Panc1 (cell line): Measurements from ENCODE around the gene HOXB2. TPM values are rescaled to one million over a fixed set of nuclear protein-coding genes. Genes with fewer than 3 reads are reported as not detected.

ENCODE experiments used
- ATAC-seq: fragments of 200-7000 bp; cut with Tn5 transposase; 2 replicates; pipeline ENCODE4 v1.9.1; 2020; ENCODE audit warnings: mild to moderate bottlenecking, moderate library complexity
- BruUV-seq: library from RNA; stranded (reverse); fragments of 400-500 nt; replicated peaks from 2 replicates; lab custom pipeline; 2021; lab: Mats Ljungman, UMichigan
- CTCF ChIA-PET: fragments of 300-600 bp; sonication (Branson Sonifier 250); formaldehyde crosslinking; loops from one replicate; lab custom pipeline; 2022; ENCODE audit warnings: antibody characterized with exemption; lab: Charles Lee
- POLR2A ChIA-PET: fragments of 300-600 bp; sonication (Branson Sonifier 250); formaldehyde crosslinking; loops from one replicate; lab custom pipeline; 2022; ENCODE audit warnings: antibody characterized with exemption; lab: Charles Lee
- DNase-seq: peaks from one replicate; pipeline ENCODE4 v3.0.0-alpha.2; 2010; ENCODE audit warnings: low read depth, low spot score
- H3K27ac ChIP-seq: 2 replicates; pipeline ENCODE4 v1.5.1; 2011; ENCODE audit warnings: mild to moderate bottlenecking, low read length, inconsistent platforms
- H3K27me3 ChIP-seq: fragments of 200-500 bp; sonication (Bioruptor generic); 2 replicates; pipeline ENCODE4 v1.6.0; 2014; ENCODE audit warnings: low read length, inconsistent platforms; ENCODE audit not compliant: control insufficient read depth, insufficient read depth
- H3K36me3 ChIP-seq: fragments of 200-500 bp; sonication (Bioruptor generic); 2 replicates; pipeline ENCODE4 v1.5.1; 2014; ENCODE audit warnings: inconsistent platforms, mild to moderate bottlenecking, low read length, moderate library complexity; ENCODE audit not compliant: control insufficient read depth, insufficient read depth
- H3K4me1 ChIP-seq: 2 replicates; pipeline ENCODE4 v1.5.1; 2011; ENCODE audit warnings: inconsistent platforms, mild to moderate bottlenecking, low read length, moderate library complexity; ENCODE audit not compliant: control insufficient read depth, insufficient read depth
- H3K4me3 ChIP-seq, 2 experiments: 2 replicates each; pipeline ENCODE4 v1.5.1; 2011 to 2012; ENCODE audit warnings: low read depth in 2 of 2, low read length in 2 of 2, mild to moderate bottlenecking in 2 of 2, inconsistent platforms in 1 of 2, moderate library complexity in 1 of 2
- H3K9me3 ChIP-seq: fragments of 200-500 bp; sonication (Bioruptor generic); 2 replicates; pipeline ENCODE4 v1.5.1; 2014; ENCODE audit warnings: low read depth, mild to moderate bottlenecking, inconsistent platforms, low read length, moderate library complexity; ENCODE audit not compliant: control insufficient read depth, insufficient read depth
- POLR2AphosphoS5 ChIP-seq: IDR thresholded peaks from 2 replicates; pipeline ENCODE4 v1.6.1; 2012; ENCODE audit warnings: mild to moderate bottlenecking, low read depth, low read length, moderate library complexity
- SIN3A ChIP-seq: IDR thresholded peaks from 2 replicates; pipeline ENCODE4 v1.6.1; 2012; ENCODE audit warnings: low read depth, mild to moderate bottlenecking, low read length, moderate library complexity, borderline replicate concordance; ENCODE audit not compliant: insufficient read depth
- TCF7L2 ChIP-seq: IDR thresholded peaks from 2 replicates; pipeline ENCODE4 v1.6.1; 2011; ENCODE audit warnings: mild to moderate bottlenecking, low read depth, low read length, inconsistent platforms
- in situ Hi-C: cut with HindIII; loops from 2 replicates; pipeline ENCODE4 v1.10.0; 2016; ENCODE audit warnings: low sequenced_read_pairs, low pct_unique_long_range_greater_than_20kb
- intact Hi-C: fragments of 100-400 bp; cut with micrococcal nuclease; formaldehyde crosslinking; loops from one replicate; pipeline ENCODE4 v1.10.0; 2022; ENCODE audit not compliant: unreplicated experiment
- total RNA-seq: library from RNA; stranded (reverse); gene quantifications from one replicate; pipeline ENCODE4 v1.2.1, GENCODE V29; 2021; ENCODE audit not compliant: unreplicated experiment
- TF ChIP-seq, protein P1 (sequence below), 2 experiments: IDR thresholded peaks; 2 replicates each; pipeline ENCODE4 v1.6.1; 2011 to 2012; ENCODE audit warnings: low read depth in 2 of 2, control low read depth in 1 of 2, low read length in 1 of 2, mild to moderate bottlenecking in 1 of 2, moderate library complexity in 1 of 2; ENCODE audit not compliant: insufficient read depth in 1 of 2
- TF ChIP-seq, protein P2 (sequence below): fragments of 450-650 bp; IDR thresholded peaks from 2 replicates; pipeline ENCODE4 v1.5.1; 2017; ENCODE audit warnings: mild to moderate bottlenecking

HOXB2 gene
- total RNA-seq, 1 experiment from 2014 or later: 70.1 TPM

DNA sequence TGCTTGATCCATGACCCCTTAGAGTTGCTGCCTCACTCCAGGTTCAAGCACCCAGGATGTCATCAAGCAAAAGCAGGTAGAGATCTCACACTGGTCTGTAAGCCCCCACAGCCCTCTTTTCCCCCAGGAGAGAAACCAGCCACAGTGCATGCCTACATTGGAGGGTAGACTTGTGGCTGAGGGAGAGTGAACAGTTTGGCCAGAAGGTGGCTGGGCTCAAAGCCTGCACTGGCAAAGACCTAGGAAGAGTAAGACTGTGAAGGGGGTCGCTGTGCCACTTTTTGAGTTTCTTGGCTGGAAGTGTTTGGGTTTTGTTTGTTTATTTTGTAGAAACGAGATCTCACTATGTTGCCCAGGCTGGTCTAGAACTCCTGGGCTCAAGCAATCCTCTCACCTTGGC is 42.6 kb downstream of the HOXB2 start:
- CTCF ChIA-PET: no interaction called here
- Histone ChIP-seq H3K27me3 (no peaks in the 10 kb centered on the region), H3K9me3 (no peaks in the 10 kb centered on the region), H3K27ac (no peak overlapping the region), H3K4me3 (no peak overlapping the region), H3K4me1 (peaks cover 8% of the 10 kb centered on the region; the same call in 1 of the 2 replicates), H3K36me3 (no peaks in the 10 kb centered on the region)
- no TSS peak for BruUV-seq
- ATAC-seq (no peak), DNase-seq (no peak)
- in situ Hi-C loops: no loop called here
- POLR2A ChIA-PET: no interaction called here
- TF ChIP-seq SIN3A (no peak), POLR2AphosphoS5 (no peak), TCF7L2 (no peak)
- TF ChIP-seq, protein P1, sequence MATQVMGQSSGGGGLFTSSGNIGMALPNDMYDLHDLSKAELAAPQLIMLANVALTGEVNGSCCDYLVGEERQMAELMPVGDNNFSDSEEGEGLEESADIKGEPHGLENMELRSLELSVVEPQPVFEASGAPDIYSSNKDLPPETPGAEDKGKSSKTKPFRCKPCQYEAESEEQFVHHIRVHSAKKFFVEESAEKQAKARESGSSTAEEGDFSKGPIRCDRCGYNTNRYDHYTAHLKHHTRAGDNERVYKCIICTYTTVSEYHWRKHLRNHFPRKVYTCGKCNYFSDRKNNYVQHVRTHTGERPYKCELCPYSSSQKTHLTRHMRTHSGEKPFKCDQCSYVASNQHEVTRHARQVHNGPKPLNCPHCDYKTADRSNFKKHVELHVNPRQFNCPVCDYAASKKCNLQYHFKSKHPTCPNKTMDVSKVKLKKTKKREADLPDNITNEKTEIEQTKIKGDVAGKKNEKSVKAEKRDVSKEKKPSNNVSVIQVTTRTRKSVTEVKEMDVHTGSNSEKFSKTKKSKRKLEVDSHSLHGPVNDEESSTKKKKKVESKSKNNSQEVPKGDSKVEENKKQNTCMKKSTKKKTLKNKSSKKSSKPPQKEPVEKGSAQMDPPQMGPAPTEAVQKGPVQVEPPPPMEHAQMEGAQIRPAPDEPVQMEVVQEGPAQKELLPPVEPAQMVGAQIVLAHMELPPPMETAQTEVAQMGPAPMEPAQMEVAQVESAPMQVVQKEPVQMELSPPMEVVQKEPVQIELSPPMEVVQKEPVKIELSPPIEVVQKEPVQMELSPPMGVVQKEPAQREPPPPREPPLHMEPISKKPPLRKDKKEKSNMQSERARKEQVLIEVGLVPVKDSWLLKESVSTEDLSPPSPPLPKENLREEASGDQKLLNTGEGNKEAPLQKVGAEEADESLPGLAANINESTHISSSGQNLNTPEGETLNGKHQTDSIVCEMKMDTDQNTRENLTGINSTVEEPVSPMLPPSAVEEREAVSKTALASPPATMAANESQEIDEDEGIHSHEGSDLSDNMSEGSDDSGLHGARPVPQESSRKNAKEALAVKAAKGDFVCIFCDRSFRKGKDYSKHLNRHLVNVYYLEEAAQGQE (IDR thresholded peaks at IDR 0.05; ENCODE audit: insufficient read depth in 1 of 2, low read depth in 2 of 2, low read length in 1 of 2): no peak
- TF ChIP-seq, protein P2, sequence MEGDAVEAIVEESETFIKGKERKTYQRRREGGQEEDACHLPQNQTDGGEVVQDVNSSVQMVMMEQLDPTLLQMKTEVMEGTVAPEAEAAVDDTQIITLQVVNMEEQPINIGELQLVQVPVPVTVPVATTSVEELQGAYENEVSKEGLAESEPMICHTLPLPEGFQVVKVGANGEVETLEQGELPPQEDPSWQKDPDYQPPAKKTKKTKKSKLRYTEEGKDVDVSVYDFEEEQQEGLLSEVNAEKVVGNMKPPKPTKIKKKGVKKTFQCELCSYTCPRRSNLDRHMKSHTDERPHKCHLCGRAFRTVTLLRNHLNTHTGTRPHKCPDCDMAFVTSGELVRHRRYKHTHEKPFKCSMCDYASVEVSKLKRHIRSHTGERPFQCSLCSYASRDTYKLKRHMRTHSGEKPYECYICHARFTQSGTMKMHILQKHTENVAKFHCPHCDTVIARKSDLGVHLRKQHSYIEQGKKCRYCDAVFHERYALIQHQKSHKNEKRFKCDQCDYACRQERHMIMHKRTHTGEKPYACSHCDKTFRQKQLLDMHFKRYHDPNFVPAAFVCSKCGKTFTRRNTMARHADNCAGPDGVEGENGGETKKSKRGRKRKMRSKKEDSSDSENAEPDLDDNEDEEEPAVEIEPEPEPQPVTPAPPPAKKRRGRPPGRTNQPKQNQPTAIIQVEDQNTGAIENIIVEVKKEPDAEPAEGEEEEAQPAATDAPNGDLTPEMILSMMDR: no peak
- intact Hi-C loops: no loop called here

DNA sequence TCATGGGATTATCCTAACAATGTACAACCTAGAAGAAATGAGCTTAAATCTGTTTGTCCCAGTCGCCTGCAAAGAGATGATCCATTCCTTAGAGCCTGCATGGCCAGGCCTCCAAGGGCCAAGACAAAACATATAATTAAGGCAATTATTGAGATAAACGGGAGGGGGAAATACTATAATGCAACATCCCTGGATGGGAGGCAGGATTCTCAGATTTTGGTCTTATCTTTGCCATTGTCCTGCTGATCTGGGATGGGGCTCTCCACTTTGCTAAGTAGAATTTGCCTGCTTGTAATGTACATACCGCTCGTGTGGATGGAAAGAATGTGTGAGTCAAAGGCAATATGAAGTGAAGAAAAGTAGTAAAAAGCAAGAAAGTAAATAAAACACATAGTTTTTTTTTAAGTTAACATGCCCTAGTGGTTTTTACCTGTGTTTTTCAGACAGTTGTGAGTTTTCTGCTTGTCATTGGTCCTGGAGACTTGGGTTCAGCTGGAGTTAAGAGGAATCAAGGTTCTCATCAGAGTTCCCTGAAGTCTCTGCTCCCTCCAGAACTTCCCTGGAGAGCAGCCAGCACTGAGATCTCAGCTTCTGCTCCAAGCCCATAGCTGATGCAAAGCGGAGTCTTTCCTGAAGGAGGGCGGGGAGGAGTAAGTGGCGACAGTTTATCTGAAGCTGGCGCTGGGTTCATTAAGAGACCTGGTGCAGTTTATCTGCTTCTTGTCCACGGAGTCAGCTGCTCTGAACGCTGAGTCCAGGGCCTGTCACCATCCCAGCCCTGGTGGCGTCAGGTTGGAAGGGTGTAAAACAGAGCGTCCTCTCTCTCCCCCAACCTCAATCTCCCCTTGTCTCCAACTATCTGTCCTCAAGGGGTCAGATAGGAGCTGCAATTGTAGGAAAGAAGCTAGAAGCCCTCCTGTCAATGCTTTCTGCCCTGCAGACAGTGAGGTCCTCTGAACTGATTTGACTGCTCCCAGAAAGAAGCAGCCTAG is 44.2 kb downstream of the HOXB2 start:
- ChIA-PET CTCF (interaction anchor here (0.7 kb wide), 1 partner anchor 51 kb away, joined by 3 read pairs; no protein-coding TSS in a partner anchor), POLR2A (no interaction called here)
- DNase-seq: no peak
- H3K4me1 ChIP-seq: peaks cover 4% of the 10 kb centered on the region; the same call in 1 of the 2 replicates
- peak; percentile 62 for ATAC-seq
- no peak overlapping the region for H3K4me3 ChIP-seq
- H3K27ac ChIP-seq: peak overlapping the region; percentile 20; the same call in 1 of the 2 replicates
- no peaks in the 10 kb centered on the region for H3K36me3 ChIP-seq
- intact Hi-C loops (no loop called here), in situ Hi-C loops (no loop called here)
- H3K9me3 ChIP-seq: no peaks in the 10 kb centered on the region
- no TSS peak for BruUV-seq
- no peaks in the 10 kb centered on the region for H3K27me3 ChIP-seq
- TF ChIP-seq TCF7L2 (no peak), POLR2AphosphoS5 (no peak), SIN3A (no peak)
- TF ChIP-seq, protein P2: peak; percentile 43
